HUES64 (cell line): ENCODE results near the gene CTBP2.

ENCODE experiments used
- H3K27ac ChIP-seq: 2 replicates; pipeline ENCODE4 v1.7.0; 2013; ENCODE audit warnings: low read depth, low read length, inconsistent platforms
- H3K27me3 ChIP-seq: 2 replicates; pipeline ENCODE4 v1.6.1; 2013; ENCODE audit warnings: mild to moderate bottlenecking, low read length; ENCODE audit not compliant: insufficient read depth
- H3K36me3 ChIP-seq: 2 replicates; pipeline ENCODE4 v1.6.1; 2013; ENCODE audit warnings: mild to moderate bottlenecking, low read length; ENCODE audit not compliant: insufficient read depth
- H3K4me1 ChIP-seq: 2 replicates; pipeline ENCODE4 v1.6.1; 2013; ENCODE audit warnings: mild to moderate bottlenecking, low read length, moderate library complexity; ENCODE audit not compliant: insufficient read depth
- H3K4me3 ChIP-seq: 2 replicates; pipeline ENCODE4 v1.5.1; 2013; ENCODE audit warnings: mild to moderate bottlenecking, low read length, moderate library complexity
- H3K9ac ChIP-seq: 2 replicates; pipeline ENCODE4 v1.6.1; 2013; ENCODE audit warnings: mild to moderate bottlenecking, low read depth, low read length
- H3K9me3 ChIP-seq: 2 replicates; pipeline ENCODE4 v1.6.1; 2013; ENCODE audit warnings: low read depth, low read length; ENCODE audit not compliant: insufficient read depth
- WGBS: fragments of 150-250, 120-280 bp; methylation state at CpG from one replicate; pipeline ENCODE4 v1.1.7; 2013; ENCODE audit warnings: missing lambda C conversion rate; 5-methylcytosine and 5-hydroxymethylcytosine counted together

Gene CTBP2

GRCh38 chr10:125029584-125030242, 130.7 kb downstream of the CTBP2 start:
- Histone ChIP-seq H3K27me3 (no peaks in the 10 kb centered on the region), H3K9ac (no peak overlapping the region), H3K27ac (no peak overlapping the region), H3K4me1 (peaks cover 26% of the 10 kb centered on the region), H3K9me3 (no peaks in the 10 kb centered on the region), H3K4me3 (no peak overlapping the region), H3K36me3 (peaks cover 56% of the 10 kb centered on the region)
- 94% methylated on average over 7 of the region's 7 CpGs for WGBS

DNA sequence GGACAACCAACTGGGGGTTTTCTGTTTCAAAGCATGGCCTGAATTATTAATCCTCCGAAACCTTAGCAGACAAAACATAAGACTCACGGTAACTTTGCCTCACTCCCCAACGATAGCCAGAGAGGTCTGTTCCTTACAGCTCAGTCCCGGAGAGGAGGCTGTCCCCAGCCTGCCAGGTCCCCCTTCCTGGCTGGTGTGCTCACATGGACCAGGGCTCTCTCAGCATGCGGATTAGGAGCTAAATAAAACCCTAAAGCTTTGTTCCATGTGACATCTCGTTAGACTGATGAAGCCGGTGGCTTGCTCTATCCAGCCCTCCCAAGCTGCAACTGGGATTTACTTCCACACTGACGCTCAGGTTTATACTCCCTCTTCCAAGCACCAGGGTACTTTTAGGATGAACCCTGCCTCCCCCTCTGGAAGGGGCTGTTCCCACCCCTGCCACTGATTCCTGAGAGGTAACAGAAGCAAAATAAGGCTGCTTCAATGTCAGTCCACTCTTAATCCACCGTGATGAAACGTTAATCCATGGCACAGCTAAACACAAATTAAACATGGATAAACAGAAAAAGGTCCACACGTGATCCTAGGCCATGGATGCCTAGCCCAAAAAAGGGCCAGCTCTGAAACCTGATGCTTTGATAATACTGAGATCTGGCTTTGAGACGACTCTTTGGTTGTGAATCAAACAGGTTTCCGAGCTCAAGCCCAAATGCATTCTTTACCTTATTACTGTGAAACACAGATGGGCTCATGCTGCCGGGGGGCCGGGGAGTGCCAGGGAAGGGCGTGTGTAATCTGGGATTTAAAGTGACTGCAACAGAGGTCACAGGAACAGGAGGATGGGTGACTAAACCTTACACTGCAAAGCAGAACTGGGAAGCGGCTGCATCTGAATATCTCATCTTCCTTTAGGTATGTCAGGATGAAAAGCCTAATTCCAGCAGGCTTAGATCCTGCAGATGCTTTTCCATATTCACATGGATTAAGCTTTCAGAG, 132.2 kb downstream of the CTBP2 start:
- Histone ChIP-seq H3K9ac (no peak overlapping the region), H3K27ac (0 out of 2 replicates have a peak overlapping the region, but pooled peaks have one; percentile 9), H3K36me3 (peaks cover 57% of the 10 kb centered on the region), H3K27me3 (no peaks in the 10 kb centered on the region), H3K9me3 (no peaks in the 10 kb centered on the region), H3K4me3 (no peak overlapping the region), H3K4me1 (peaks cover 25% of the 10 kb centered on the region)
- 85% methylated on average over 17 of the region's 17 CpGs for WGBS

DNA sequence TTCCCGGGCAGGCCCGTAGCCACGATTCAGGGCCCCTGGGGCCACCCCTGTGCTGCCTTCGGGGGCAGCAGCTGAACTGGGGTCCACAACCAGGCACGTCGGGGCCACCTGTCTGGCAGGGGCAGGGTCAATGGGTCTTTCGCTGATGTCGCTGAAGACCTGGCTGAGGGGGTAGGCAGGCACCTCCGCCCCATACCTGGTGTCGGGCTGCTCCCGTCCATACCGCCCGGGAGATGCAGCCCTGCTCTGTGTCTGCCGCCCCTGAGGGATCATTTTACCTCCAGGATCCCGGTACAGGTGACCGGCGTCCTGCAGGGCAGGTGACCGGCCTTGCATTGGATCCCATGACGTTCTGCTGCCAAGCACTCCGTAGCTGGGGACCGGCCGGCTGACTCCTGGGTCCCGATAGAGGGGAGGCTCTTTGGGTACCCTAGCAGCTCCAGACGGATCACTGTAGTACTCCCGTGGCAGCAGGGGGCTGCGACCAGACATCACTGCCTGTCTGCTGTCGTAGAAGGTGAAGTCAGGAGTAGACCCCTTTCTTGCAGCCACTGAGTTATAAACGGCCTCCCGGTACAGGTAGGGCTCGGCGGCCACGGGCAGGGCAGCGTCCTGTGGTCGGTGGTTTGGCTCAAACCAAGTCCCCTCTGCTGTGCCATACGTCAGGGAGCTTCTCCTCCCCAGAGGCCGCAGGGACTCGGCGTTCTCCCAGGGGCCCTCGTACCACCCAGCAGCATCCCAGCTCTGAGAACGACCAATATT, 133.2 kb downstream of the CTBP2 start:
- no peaks in the 10 kb centered on the region for H3K9me3 ChIP-seq
- no peak overlapping the region for H3K27ac ChIP-seq
- peaks cover 62% of the 10 kb centered on the region for H3K36me3 ChIP-seq
- H3K9ac ChIP-seq = no peak overlapping the region
- H3K4me3 ChIP-seq = no peak overlapping the region
- no peaks in the 10 kb centered on the region for H3K27me3 ChIP-seq
- H3K4me1 ChIP-seq = peaks cover 25% of the 10 kb centered on the region
- 96% methylated on average over 40 of the region's 40 CpGs for WGBS

- no peak overlapping the region for H3K27ac ChIP-seq
- no peak overlapping the region for H3K4me3 ChIP-seq
- H3K9me3 ChIP-seq = no peaks in the 10 kb centered on the region
- no peaks in the 10 kb centered on the region for H3K27me3 ChIP-seq
- 94% methylated on average over 51 of the region's 51 CpGs for WGBS
- H3K36me3 ChIP-seq = peaks cover 69% of the 10 kb centered on the region
- no peak overlapping the region for H3K9ac ChIP-seq
- H3K4me1 ChIP-seq = peaks cover 25% of the 10 kb centered on the region
Observed at GRCh38 chr10:125026036-125026931, 134.1 kb downstream of the CTBP2 start.

GRCh38 chr10:125025341-125025740, 135.0 kb downstream of the CTBP2 start:
- H3K4me1 ChIP-seq = peaks cover 18% of the 10 kb centered on the region
- no peaks in the 10 kb centered on the region for H3K27me3 ChIP-seq
- H3K4me3 ChIP-seq = no peak overlapping the region
- no peak overlapping the region for H3K9ac ChIP-seq
- H3K27ac ChIP-seq = no peak overlapping the region
- WGBS = 78% methylated on average over 12 of the region's 12 CpGs
- H3K36me3 ChIP-seq = peaks cover 78% of the 10 kb centered on the region
- H3K9me3 ChIP-seq = peaks cover 6% of the 10 kb centered on the region; the same call in 1 of the 2 replicates

DNA sequence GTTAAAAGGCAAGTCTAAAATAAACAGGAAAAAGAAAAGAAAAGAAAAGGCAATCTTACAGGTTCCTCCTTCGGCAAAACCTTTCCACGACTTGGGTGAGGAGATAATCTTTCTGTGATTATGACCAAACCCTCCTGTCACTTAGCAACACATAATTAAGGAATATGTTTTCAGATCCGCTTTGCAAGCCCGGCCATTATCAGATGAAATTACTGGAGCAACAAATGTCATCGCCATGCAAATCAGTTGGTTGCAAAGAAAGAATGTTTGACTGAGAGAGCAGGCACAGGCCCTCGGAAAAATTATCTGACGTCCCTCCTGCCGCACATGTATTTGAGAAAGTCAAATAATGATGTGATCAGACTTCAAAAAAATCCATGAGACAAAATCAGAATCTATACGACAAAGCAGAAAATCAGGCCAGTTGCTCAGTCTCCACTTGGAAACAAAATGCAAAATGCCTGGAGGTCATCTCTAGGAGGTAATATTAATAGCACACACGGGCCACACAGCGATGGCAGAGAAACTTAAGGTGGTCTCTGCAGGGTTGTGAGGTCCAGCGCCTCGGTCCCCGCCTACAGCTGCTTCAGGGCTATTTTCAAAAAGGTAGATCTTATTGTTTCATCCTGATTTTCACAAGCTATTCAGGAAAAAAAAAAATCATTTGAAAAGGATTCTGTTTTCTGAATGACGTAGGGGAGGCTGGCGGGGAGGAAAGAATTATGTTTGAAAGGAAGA, 135.7 kb downstream of the CTBP2 start:
- no peak overlapping the region for H3K27ac ChIP-seq
- no peaks in the 10 kb centered on the region for H3K27me3 ChIP-seq

GRCh38 chr10:125023862-125024496, 136.4 kb downstream of the CTBP2 start:
- peaks cover 84% of the 10 kb centered on the region for H3K36me3 ChIP-seq
- H3K9me3 ChIP-seq = peaks cover 10% of the 10 kb centered on the region; the same call in 1 of the 2 replicates
- no peak overlapping the region for H3K4me3 ChIP-seq
- no peak overlapping the region for H3K27ac ChIP-seq
- H3K27me3 ChIP-seq = no peaks in the 10 kb centered on the region
- H3K4me1 ChIP-seq = peaks cover 8% of the 10 kb centered on the region
- H3K9ac ChIP-seq = no peak overlapping the region
- WGBS = 94% methylated on average over 26 of the region's 26 CpGs

More for the DNA sequence above, 135.7 kb downstream of the CTBP2 start:
- WGBS = 95% methylated on average over 16 of the region's 16 CpGs
- Histone ChIP-seq H3K9ac (no peak overlapping the region), H3K36me3 (peaks cover 80% of the 10 kb centered on the region), H3K4me3 (no peak overlapping the region), H3K9me3 (peaks cover 10% of the 10 kb centered on the region; the same call in 1 of the 2 replicates), H3K4me1 (peaks cover 11% of the 10 kb centered on the region)

GRCh38 chr10:125023255-125023654, 137.1 kb downstream of the CTBP2 start:
- peaks cover 10% of the 10 kb centered on the region; the same call in 1 of the 2 replicates for H3K9me3 ChIP-seq
- H3K4me3 ChIP-seq = no peak overlapping the region

DNA sequence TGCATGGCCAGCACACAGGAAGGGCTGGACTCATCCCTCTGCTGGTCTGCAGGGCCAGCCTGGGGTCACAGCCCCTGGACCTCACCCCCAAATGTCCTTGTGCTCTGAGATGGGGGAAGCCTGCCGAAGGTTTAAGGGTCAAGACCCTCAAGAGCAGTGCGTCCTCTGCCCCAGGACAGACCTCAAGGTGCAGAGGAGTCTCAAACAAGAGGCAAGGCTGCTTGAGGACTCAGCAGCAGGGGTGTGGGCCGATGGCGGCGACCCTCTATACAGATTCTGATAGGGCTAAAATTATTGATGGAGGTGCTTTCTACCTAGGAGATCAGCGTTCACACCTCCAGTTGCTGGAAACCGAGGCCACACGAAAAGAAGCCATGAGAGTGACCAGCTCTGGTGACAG, 137.7 kb downstream of the CTBP2 start:
- no peak overlapping the region for H3K4me3 ChIP-seq
- H3K36me3 ChIP-seq = peaks cover 83% of the 10 kb centered on the region
- H3K9me3 ChIP-seq = peaks cover 10% of the 10 kb centered on the region; the same call in 1 of the 2 replicates
- WGBS = 89% methylated on average over 8 of the region's 8 CpGs
- H3K4me1 ChIP-seq = 0 out of 2 replicates have a peak, but pooled peaks cover 2% of the 10 kb centered on the region
- H3K27ac ChIP-seq = no peak overlapping the region
- H3K9ac ChIP-seq = no peak overlapping the region
- H3K27me3 ChIP-seq = no peaks in the 10 kb centered on the region

More at GRCh38 chr10:125023255-125023654, 137.1 kb downstream of the CTBP2 start:
- WGBS = 93% methylated on average over 21 of the region's 21 CpGs
- H3K27ac ChIP-seq = no peak overlapping the region
- peaks cover 4% of the 10 kb centered on the region; the same call in 1 of the 2 replicates for H3K4me1 ChIP-seq
- H3K27me3 ChIP-seq = no peaks in the 10 kb centered on the region
- H3K36me3 ChIP-seq = peaks cover 86% of the 10 kb centered on the region
- no peak overlapping the region for H3K9ac ChIP-seq
